ENCODE measurements around the gene MLIP. TPM values are rescaled to one million over a fixed set of nuclear protein-coding genes. Genes with fewer than 3 reads are reported as not detected.

The MLIP gene
- total RNA-seq, 1 donor from 2014 or later = 0.29 TPM

GRCh38 chr6:54094786-54095185, 16.5 kb upstream of the MLIP start:
- no peak for DNase-seq (ENCODE audit: low spot score)

GRCh38 chr6:54095723-54096122, 15.5 kb upstream of the MLIP start:
- DNase-seq (ENCODE audit: low spot score) = no peak

GRCh38 chr6:54096811-54097210, 14.4 kb upstream of the MLIP start:
- DNase-seq (ENCODE audit: low spot score) = no peak

GRCh38 chr6:54097753-54098152, 13.5 kb upstream of the MLIP start:
- DNase-seq (ENCODE audit: low spot score) = no peak

- DNase-seq (ENCODE audit: low spot score) = no peak
Observed at GRCh38 chr6:54098450-54099044, 12.7 kb upstream of the MLIP start.

- no peak for DNase-seq (ENCODE audit: low spot score)
Observed at GRCh38 chr6:54099225-54099624, 12.0 kb upstream of the MLIP start.

- no peak for DNase-seq (ENCODE audit: low spot score)
Observed at GRCh38 chr6:54100411-54101006, 10.7 kb upstream of the MLIP start.

- no peak for DNase-seq (ENCODE audit: low spot score)
Observed at GRCh38 chr6:54102238-54102637, 9.0 kb upstream of the MLIP start.

- no peak for DNase-seq (ENCODE audit: low spot score)
Observed at GRCh38 chr6:54103497-54103896, 7.7 kb upstream of the MLIP start.

GRCh38 chr6:54106727-54107126, 4.5 kb upstream of the MLIP start:
- DNase-seq (ENCODE audit: low spot score) = no peak

- DNase-seq (ENCODE audit: low spot score) = no peak
Observed at GRCh38 chr6:54107470-54108090, 3.7 kb upstream of the MLIP start.

- DNase-seq (ENCODE audit: low spot score) = no peak
Observed at GRCh38 chr6:54108271-54108670, 3.0 kb upstream of the MLIP start.

GRCh38 chr6:54109586-54109985, 1.7 kb upstream of the MLIP start:
- DNase-seq (ENCODE audit: low spot score) = no peak

GRCh38 chr6:54112151-54112650, 958 bp downstream of the MLIP start:
- no peak for DNase-seq (ENCODE audit: low spot score)

- no peak for DNase-seq (ENCODE audit: low spot score)
Observed at GRCh38 chr6:54114991-54115390, 3.7 kb downstream of the MLIP start.

- no peak for DNase-seq (ENCODE audit: low spot score)
Observed at GRCh38 chr6:54115966-54116365, 4.7 kb downstream of the MLIP start.

GRCh38 chr6:54118117-54118516, 6.9 kb downstream of the MLIP start:
- DNase-seq (ENCODE audit: low spot score) = no peak

GRCh38 chr6:54125493-54125892, 14.2 kb downstream of the MLIP start:
- no peak for DNase-seq (ENCODE audit: low spot score)

- DNase-seq (ENCODE audit: low spot score) = no peak
Observed at GRCh38 chr6:54130179-54130578, 18.9 kb downstream of the MLIP start.

GRCh38 chr6:54132587-54132986, 21.3 kb downstream of the MLIP start:
- no peak for DNase-seq (ENCODE audit: low spot score)

- DNase-seq (ENCODE audit: low spot score) = no peak
Observed at GRCh38 chr6:54133186-54133585, 21.9 kb downstream of the MLIP start.

GRCh38 chr6:54134935-54135334, 23.7 kb downstream of the MLIP start:
- DNase-seq (ENCODE audit: low spot score) = no peak

Measured in mesenteric fat pad (tissue), 1 donor.